HepG2 (cell line): ENCODE results near the gene MAFF. TPM values are rescaled to one million over a fixed set of nuclear protein-coding genes. Genes with fewer than 3 reads are reported as not detected.

Source experiments
- ARID5B ChIP-seq: IDR thresholded peaks from 2 replicates; pipeline ENCODE4 v1.4.0; 2020; ENCODE audit warnings: mild to moderate bottlenecking, missing genetic modification reagents
- ATF7 ChIP-seq, 2 experiments: fragments of 450-650 bp in 1 of 2; sonication (generic) in 1 of 2; formaldehyde crosslinking in 1 of 2; IDR thresholded peaks; 2 replicates each; pipeline versions ENCODE4 v1.4.0 to v1.6.1; 2016 to 2020; ENCODE audit warnings: antibody characterized with exemption in 1 of 2, mild to moderate bottlenecking in 1 of 2, missing genetic modification reagents in 1 of 2
- BORCS8-MEF2B ChIP-seq: sonication (generic); formaldehyde crosslinking; IDR thresholded peaks from 2 replicates; pipeline ENCODE4 v1.8.0; 2022; ENCODE audit warnings: mild to moderate bottlenecking, missing genetic modification reagents
- GATAD1 ChIP-seq: IDR thresholded peaks from 2 replicates; pipeline ENCODE4 v1.6.1; 2016; ENCODE audit warnings: missing genetic modification reagents, missing compliant biosample characterization
- GFI1 ChIP-seq: sonication (generic); formaldehyde crosslinking; IDR thresholded peaks from 2 replicates; pipeline ENCODE4 v1.5.0; 2020; ENCODE audit warnings: missing genetic modification reagents, mild to moderate bottlenecking, borderline replicate concordance
- HIVEP1 ChIP-seq: sonication (generic); formaldehyde crosslinking; IDR thresholded peaks from 2 replicates; pipeline ENCODE4 v1.4.0; 2020; ENCODE audit warnings: mild to moderate bottlenecking, missing genetic modification reagents
- IRF2 ChIP-seq: IDR thresholded peaks from 2 replicates; pipeline ENCODE4 v1.6.1; 2018; ENCODE audit warnings: missing genetic modification reagents, missing compliant biosample characterization
- KLF16 ChIP-seq, 2 experiments: sonication (generic) in 1 of 2; formaldehyde crosslinking in 1 of 2; IDR thresholded peaks; 2 replicates each; pipeline versions ENCODE4 v1.6.1 to v1.8.0; 2016 to 2023; ENCODE audit warnings: missing genetic modification reagents in 2 of 2, missing compliant biosample characterization in 1 of 2
- KMT2A ChIP-seq: sonication (generic); formaldehyde crosslinking; IDR thresholded peaks from 2 replicates; pipeline ENCODE4 v1.4.0; 2020; ENCODE audit warnings: missing genetic modification reagents
- NR0B2 ChIP-seq: sonication (generic); formaldehyde crosslinking; IDR thresholded peaks from 2 replicates; pipeline ENCODE4 v1.4.0; 2020; ENCODE audit warnings: mild to moderate bottlenecking, missing genetic modification reagents
- PRPF4 ChIP-seq: fragments of 200-400 bp; formaldehyde crosslinking; IDR thresholded peaks from 2 replicates; pipeline ENCODE4 v1.6.1; 2016; ENCODE audit warnings: low read length, low read depth; ENCODE audit not compliant: poor library complexity, severe bottlenecking
- SP4 ChIP-seq: sonication (generic); formaldehyde crosslinking; IDR thresholded peaks from 2 replicates; pipeline ENCODE4 v1.8.1; 2023; ENCODE audit warnings: mild to moderate bottlenecking, missing genetic modification reagents
- ZBTB8A ChIP-seq: sonication (generic); formaldehyde crosslinking; IDR thresholded peaks from 2 replicates; pipeline ENCODE4 v1.4.0; 2020; ENCODE audit warnings: mild to moderate bottlenecking, low read depth, missing genetic modification reagents, borderline replicate concordance
- ZMAT3 ChIP-seq: sonication (generic); formaldehyde crosslinking; conservative IDR thresholded peaks from 2 replicates; pipeline ENCODE4 v1.7.0; 2021; ENCODE audit warnings: missing genetic modification reagents
- ZNF335 ChIP-seq: sonication (generic); formaldehyde crosslinking; IDR thresholded peaks from 2 replicates; pipeline ENCODE4 v1.4.0; 2020; ENCODE audit warnings: missing genetic modification reagents
- ZNF34 ChIP-seq: sonication (generic); formaldehyde crosslinking; IDR thresholded peaks from 2 replicates; pipeline ENCODE4 v1.4.0; 2020; ENCODE audit warnings: mild to moderate bottlenecking, missing genetic modification reagents, borderline replicate concordance
- ZNF451 ChIP-seq: sonication (generic); formaldehyde crosslinking; IDR thresholded peaks from 2 replicates; pipeline ENCODE4 v1.5.0; 2020; ENCODE audit warnings: mild to moderate bottlenecking, missing genetic modification reagents
- ZNF564 ChIP-seq: sonication (generic); formaldehyde crosslinking; IDR thresholded peaks from 2 replicates; pipeline ENCODE4 v1.8.1; 2023; ENCODE audit warnings: mild to moderate bottlenecking, missing genetic modification reagents
- ZNF670 ChIP-seq: sonication (generic); formaldehyde crosslinking; IDR thresholded peaks from 2 replicates; pipeline ENCODE4 v1.8.0; 2022; ENCODE audit warnings: mild to moderate bottlenecking, missing genetic modification reagents, borderline replicate concordance
- ZNF724P ChIP-seq: sonication (generic); formaldehyde crosslinking; IDR thresholded peaks from 2 replicates; pipeline ENCODE4 v1.8.0; 2022; ENCODE audit warnings: missing genetic modification reagents, borderline replicate concordance
- ZNF770 ChIP-seq: sonication (generic); formaldehyde crosslinking; IDR thresholded peaks from 2 replicates; pipeline ENCODE4 v1.5.0; 2020; ENCODE audit warnings: mild to moderate bottlenecking, missing genetic modification reagents
- ZNF891 ChIP-seq: sonication (generic); formaldehyde crosslinking; IDR thresholded peaks from 2 replicates; pipeline ENCODE4 v1.5.0; 2020; ENCODE audit warnings: mild to moderate bottlenecking, missing genetic modification reagents
- ZSCAN29 ChIP-seq: sonication (generic); formaldehyde crosslinking; conservative IDR thresholded peaks from 2 replicates; pipeline ENCODE4 v1.4.0; 2020; ENCODE audit warnings: mild to moderate bottlenecking, missing genetic modification reagents
- polyA plus RNA-seq, 8 experiments: library from polyadenylated mRNA; depleted of rRNA in 3 of 8; stranded (reverse) in 7 of 8; unstranded in 1 of 8; fragments of >200 nt; fragmentation: Illumina TruSeq in 4 of 8; extraction: Trizol in 4 of 8; gene quantifications; 2 replicates each; pipeline versions ENCODE4 v1.2.1 to v1.2.3, GENCODE V29; 2011 to 2016; ENCODE audit warnings: low read depth in 4 of 8, missing spikeins in 1 of 8, mixed read lengths in 1 of 8; ENCODE audit not compliant: insufficient read depth in 1 of 8
- total RNA-seq, 5 experiments: library from RNA; depleted of rRNA; stranded (reverse); fragments of >200 nt; fragmentation: Illumina TruSeq; extraction: Trizol; gene quantifications; 2 replicates each; pipeline ENCODE4 v1.2.3, GENCODE V29; 2016; ENCODE audit warnings: low read depth in 1 of 5

MAFF gene
- total and polyA plus RNA-seq, 2 of the 13 experiments (the other 11 are each of a cell fraction or from before 2014, with no cell fraction given): 5.4 to 14.3 TPM

- TF ChIP-seq ZNF34 (CRISPR knock-in tag) (no peak), GATAD1 (CRISPR knock-in tag) (peak; percentile 41; the same call in 1 of the 2 replicates), ATF7 (IDR thresholded peaks at IDR 0.05) (no peak), ATF7 (CRISPR knock-in tag; IDR thresholded peaks at IDR 0.05) (peak; percentile 92), NR0B2 (CRISPR knock-in tag) (no peak), HIVEP1 (CRISPR knock-in tag) (peak; percentile 98), BORCS8-MEF2B (peak; percentile 79; the same call in 1 of the 2 replicates), GFI1 (CRISPR knock-in tag) (peak; percentile 17; the same call in 1 of the 2 replicates), ZNF451 (CRISPR knock-in tag) (peak; percentile 77), ZNF724P (CRISPR knock-in tag) (no peak), ZNF770 (peak; percentile 73), ARID5B (peak; percentile 78), ZSCAN29 (CRISPR knock-in tag) (peak; percentile 73; the same call in 1 of the 2 replicates), ZNF335 (no peak), SP4 (peak; percentile 60; the same call in 1 of the 2 replicates), ZBTB8A (CRISPR knock-in tag) (no peak), IRF2 (CRISPR knock-in tag) (0 out of 2 replicates have a peak, but pooled peaks have one; percentile 28), ZNF891 (CRISPR knock-in tag) (peak; percentile 78), KLF16 (CRISPR knock-in tag; IDR thresholded peaks at IDR 0.05) (peak in 1 of 2 experiments; percentile 65; a peak in 1 of 4 replicates), KMT2A (CRISPR knock-in tag) (no peak), ZMAT3 (peak; percentile 84), ZNF564 (CRISPR knock-in tag) (no peak), PRPF4 (no peak), ZNF670 (CRISPR knock-in tag) (peak; percentile 87; the same call in 1 of the 2 replicates)
These were observed 17.1 kb downstream of the MAFF start (continued) for GRCh38 chr22:38218661-38219622.
